DMS 273 treated with DMSO at 0.1 percent for 48 hours (cell line): Measurements from ENCODE around the gene R3HDM4.

Experiments
- DNase-seq: peaks from one replicate; lab custom pipeline; 2025; lab: John Stamatoyannopoulos, UW

The R3HDM4 gene

GRCh38 chr19:912181-913079 lies 589 bp downstream of the R3HDM4 start:
- DNase-seq = no peak

- no peak for DNase-seq
Observed at GRCh38 chr19:911197-912033, 1.6 kb downstream of the R3HDM4 start.

GRCh38 chr19:907183-907853 lies 5.7 kb downstream of the R3HDM4 start:
- no peak for DNase-seq

GRCh38 chr19:906480-906879 lies 6.5 kb downstream of the R3HDM4 start:
- DNase-seq = no peak

GRCh38 chr19:904545-904944 lies 8.5 kb downstream of the R3HDM4 start:
- DNase-seq = no peak

- DNase-seq = no peak
Observed at GRCh38 chr19:903266-903797, 9.7 kb downstream of the R3HDM4 start.

GRCh38 chr19:902446-903226 lies 10.4 kb downstream of the R3HDM4 start:
- DNase-seq = no peak

GRCh38 chr19:902093-902370 lies 11.0 kb downstream of the R3HDM4 start:
- DNase-seq = no peak

GRCh38 chr19:901216-902092 lies 11.6 kb downstream of the R3HDM4 start:
- no peak for DNase-seq

- DNase-seq = no peak
Observed at GRCh38 chr19:900302-901111, 12.5 kb downstream of the R3HDM4 start.

GRCh38 chr19:900043-900301 lies 13.0 kb downstream of the R3HDM4 start:
- DNase-seq = no peak

- DNase-seq = no peak
Observed at GRCh38 chr19:899336-900042, 13.5 kb downstream of the R3HDM4 start.

GRCh38 chr19:898663-899062 lies 14.4 kb downstream of the R3HDM4 start:
- DNase-seq = peak; percentile 66

- no peak for DNase-seq
Observed at GRCh38 chr19:897442-898039, 15.5 kb downstream of the R3HDM4 start.

GRCh38 chr19:896999-897398 lies 16.0 kb downstream of the R3HDM4 start:
- DNase-seq = no peak

- no peak for DNase-seq
Observed at GRCh38 chr19:896434-896833, 16.6 kb downstream of the R3HDM4 start.

- DNase-seq = peak; percentile 77
Observed at GRCh38 chr19:892894-893689, 19.9 kb downstream of the R3HDM4 start, which contains the start of the genes MED16 and RNU6-9. Gene MED16 (minus strand): TSS chr19:893187. CDS start chr19:891131, 2,056 bp downstream. Gene RNU6-9 (plus strand): TSS chr19:893484.
